DOHH2 (cell line): ENCODE data around the gene CARM1.
"Not testable (repeated sequence)": the region's sequence is repeated elsewhere in the genome, so short reads cannot be mapped to it uniquely, and the experiment has no call there.

ENCODE experiments used
- H3F3A ChIP-seq: fragments of 200-600 bp; sonication (generic), shearing (Covaris generic); 2 replicates; pipeline ENCODE4 v1.6.0; 2016; ENCODE audit warnings: antibody characterized with exemption, mild to moderate bottlenecking; ENCODE audit not compliant: control insufficient read depth, insufficient read depth
- H3K27ac ChIP-seq: fragments of 200-600 bp; sonication (generic); 2 replicates; pipeline ENCODE4 v1.5.1; 2014; ENCODE audit warnings: low read depth, mild to moderate bottlenecking, low read length, moderate library complexity
- H3K27me3 ChIP-seq: fragments of 200-600 bp; sonication (generic); 2 replicates; pipeline ENCODE4 v1.6.1; 2014; ENCODE audit warnings: mild to moderate bottlenecking, low read length, mixed read lengths; ENCODE audit not compliant: control insufficient read depth
- H3K36me3 ChIP-seq: fragments of 200-600 bp; sonication (generic); 2 replicates; pipeline ENCODE4 v1.6.1; 2014; ENCODE audit warnings: mild to moderate bottlenecking, low read length, moderate library complexity, mixed read lengths; ENCODE audit not compliant: control insufficient read depth
- H3K4me1 ChIP-seq: fragments of 200-600 bp; sonication (generic); 2 replicates; pipeline ENCODE4 v1.6.1; 2014; ENCODE audit warnings: mild to moderate bottlenecking, low read length, mixed read lengths; ENCODE audit not compliant: control insufficient read depth
- H3K4me2 ChIP-seq: fragments of 200-600 bp; sonication (generic); 2 replicates; pipeline ENCODE4 v1.6.0; 2014; ENCODE audit warnings: mild to moderate bottlenecking, low read length, moderate library complexity
- H3K4me3 ChIP-seq: fragments of 200-600 bp; sonication (generic); 2 replicates; pipeline ENCODE4 v1.5.1; 2014; ENCODE audit warnings: mild to moderate bottlenecking, low read length, mixed read lengths
- H3K79me2 ChIP-seq: fragments of 200-600 bp; sonication (generic); 2 replicates; pipeline ENCODE4 v1.6.1; 2014; ENCODE audit warnings: mild to moderate bottlenecking, low read length, mixed read lengths; ENCODE audit not compliant: control insufficient read depth
- H3K9me2 ChIP-seq: fragments of 200-600 bp; sonication (generic); replicated peaks from 2 replicates; pipeline ENCODE4 v1.6.1; 2014; ENCODE audit warnings: mild to moderate bottlenecking, low read length, mixed read lengths; ENCODE audit not compliant: control insufficient read depth
- H3K9me3 ChIP-seq: fragments of 200-600 bp; sonication (generic); 2 replicates; pipeline ENCODE4 v1.6.1; 2014; ENCODE audit warnings: antibody characterized with exemption, low read length, mixed read lengths; ENCODE audit not compliant: control insufficient read depth, insufficient read depth
- H4K20me1 ChIP-seq: fragments of 200-600 bp; sonication (generic); 2 replicates; pipeline ENCODE4 v1.6.0; 2014; ENCODE audit warnings: low read depth, mild to moderate bottlenecking, antibody characterized with exemption, low read length, moderate library complexity; ENCODE audit not compliant: control insufficient read depth, insufficient read depth
- CTCF ChIP-seq: fragments of 200-600 bp; sonication (generic); IDR thresholded peaks from one replicate; pipeline ENCODE4 v1.5.1; 2014; ENCODE audit warnings: antibody characterized with exemption, mild to moderate bottlenecking, low read depth, low read length; ENCODE audit not compliant: poor library complexity, severe bottlenecking
- EZH2phosphoT487 ChIP-seq: fragments of 200-600 bp; sonication (generic); IDR thresholded peaks from 2 replicates; pipeline ENCODE4 v1.6.1; 2017; ENCODE audit warnings: borderline replicate concordance, mild to moderate bottlenecking, antibody characterized with exemption, low read length, moderate library complexity, mixed read lengths

The CARM1 gene

GRCh38 chr19:10946958-10947657 lies 75.8 kb downstream of the CARM1 start:
- Histone ChIP-seq H3K36me3 (no peaks in the 10 kb centered on the region), H3K4me2 (no peak overlapping the region), H3K4me3 (no peak overlapping the region), H3F3A (no peaks in the 10 kb centered on the region), H4K20me1 (no peaks in the 10 kb centered on the region), H3K9me2 (no peaks in the 10 kb centered on the region), H3K27ac (no peak overlapping the region), H3K4me1 (peaks cover 24% of the 10 kb centered on the region), H3K27me3 (no peaks in the 10 kb centered on the region), H3K9me3 (no peaks in the 10 kb centered on the region), H3K79me2 (no peaks in the 10 kb centered on the region)
- TF ChIP-seq CTCF (no peak), EZH2phosphoT487 (no peak)

GRCh38 chr19:10952809-10953208 lies 81.5 kb downstream of the CARM1 start:
- Histone ChIP-seq H3K4me3 (no peak overlapping the region), H3K4me1 (peaks cover 41% of the 10 kb centered on the region), H4K20me1 (no peaks in the 10 kb centered on the region), H3F3A (peaks cover 6% of the 10 kb centered on the region), H3K4me2 (no peak overlapping the region), H3K36me3 (no peaks in the 10 kb centered on the region), H3K79me2 (no peaks in the 10 kb centered on the region), H3K9me2 (no peaks in the 10 kb centered on the region), H3K9me3 (no peaks in the 10 kb centered on the region), H3K27ac (no peak overlapping the region), H3K27me3 (no peaks in the 10 kb centered on the region)
- TF ChIP-seq CTCF = no peak

GRCh38 chr19:10959277-10959968 lies 88.1 kb downstream of the CARM1 start:
- Histone ChIP-seq H3K4me2 (peak overlapping the region; percentile 63), H3K36me3 (peaks cover 26% of the 10 kb centered on the region), H3K4me1 (peaks cover 34% of the 10 kb centered on the region), H3K79me2 (peaks cover 49% of the 10 kb centered on the region), H3F3A (peaks cover 15% of the 10 kb centered on the region), H3K4me3 (peak overlapping the region; percentile 75)
- not testable (repeated sequence) for H3K9me2 ChIP-seq, H3K27ac ChIP-seq, H3K27me3 ChIP-seq, H4K20me1 ChIP-seq, H3K9me3 ChIP-seq
